CD8-positive, alpha-beta memory T cell (primary cell): ENCODE results near the gene ZNF664. TPM values are rescaled to one million over a fixed set of nuclear protein-coding genes. Genes with fewer than 3 reads are reported as not detected.

Experiments used
- polyA plus RNA-seq: library from polyadenylated mRNA; unstranded; fragments of 300-500 nt; fragmentation: Illumina TruSeq; gene quantifications from one replicate; pipeline ENCODE4 v1.2.3, GENCODE V29; 2021
- total RNA-seq, 2 experiments: library from RNA; stranded (reverse); gene quantifications; one replicate each; pipeline ENCODE4 v1.2.3, GENCODE V29; 2021

Gene ZNF664
- total and polyA plus RNA-seq, 3 experiments from 2014 or later, result 10.8 to 75.8 (median 73.0) TPM

Other genes starting within 250 kb of the ZNF664 start
- gene DNAH10, start 210.9 kb upstream of the ZNF664 start, total RNA-seq, result under 1 TPM; 0.09 to 0.13 TPM
- not detected for gene DNAH10, start 210.9 kb upstream of the ZNF664 start, polyA plus RNA-seq
- 10 to 100 TPM; 10.2 to 12.9 TPM for gene CCDC92, start 384 bp upstream of the ZNF664 start, total RNA-seq
- 48.9 TPM for gene CCDC92, start 384 bp upstream of the ZNF664 start, polyA plus RNA-seq